ENCODE results near the gene RMRP. TPM values are rescaled to one million over a fixed set of nuclear protein-coding genes. Genes with fewer than 3 reads are reported as not detected.

Gene RMRP
- total RNA-seq, 1 donor from 2014 or later, result 14,337 TPM

DNA sequence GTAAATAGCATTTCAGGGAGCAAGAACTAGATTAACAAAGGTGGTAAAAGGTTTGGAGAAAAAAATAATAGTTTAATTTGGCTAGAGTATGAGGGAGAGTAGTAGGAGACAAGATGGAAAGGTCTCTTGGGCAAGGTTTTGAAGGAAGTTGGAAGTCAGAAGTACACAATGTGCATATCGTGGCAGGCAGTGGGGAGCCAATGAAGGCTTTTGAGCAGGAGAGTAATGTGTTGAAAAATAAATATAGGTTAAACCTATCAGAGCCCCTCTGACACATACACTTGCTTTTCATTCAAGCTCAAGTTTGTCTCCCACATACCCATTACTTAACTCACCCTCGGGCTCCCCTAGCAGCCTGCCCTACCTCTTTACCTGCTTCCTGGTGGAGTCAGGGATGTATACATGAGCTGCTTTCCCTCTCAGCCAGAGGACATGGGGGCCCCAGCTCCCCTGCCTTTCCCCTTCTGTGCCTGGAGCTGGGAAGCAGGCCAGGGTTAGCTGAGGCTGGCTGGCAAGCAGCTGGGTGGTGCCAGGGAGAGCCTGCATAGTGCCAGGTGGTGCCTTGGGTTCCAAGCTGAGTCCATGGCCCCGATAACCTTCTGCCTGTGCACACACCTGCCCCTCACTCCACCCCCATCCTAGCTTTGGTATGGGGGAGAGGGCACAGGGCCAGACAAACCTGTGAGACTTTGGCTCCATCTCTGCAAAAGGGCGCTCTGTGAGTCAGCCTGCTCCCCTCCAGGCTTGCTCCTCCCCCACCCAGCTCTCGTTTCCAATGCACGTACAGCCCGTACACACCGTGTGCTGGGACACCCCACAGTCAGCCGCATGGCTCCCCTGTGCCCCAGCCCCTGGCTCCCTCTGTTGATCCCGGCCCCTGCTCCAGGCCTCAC is 15.6 kb upstream of the RMRP start, which contains the start of gene CA9:
Gene CA9, plus strand, starts transcription at position 797 of the 893 bp plus-strand sequence. Its CDS starts 32 bp downstream, at position 829.
- no peak within 1 kb of the TSS for H3K27ac Mint-ChIP-seq (ENCODE audit: unreplicated experiment)
- no peaks in the 10 kb centered on the region for H3K9me3 Mint-ChIP-seq (ENCODE audit: unreplicated experiment)
- H3K4me3 Mint-ChIP-seq (ENCODE audit: unreplicated experiment), result no peak within 1 kb of the TSS

DNA sequence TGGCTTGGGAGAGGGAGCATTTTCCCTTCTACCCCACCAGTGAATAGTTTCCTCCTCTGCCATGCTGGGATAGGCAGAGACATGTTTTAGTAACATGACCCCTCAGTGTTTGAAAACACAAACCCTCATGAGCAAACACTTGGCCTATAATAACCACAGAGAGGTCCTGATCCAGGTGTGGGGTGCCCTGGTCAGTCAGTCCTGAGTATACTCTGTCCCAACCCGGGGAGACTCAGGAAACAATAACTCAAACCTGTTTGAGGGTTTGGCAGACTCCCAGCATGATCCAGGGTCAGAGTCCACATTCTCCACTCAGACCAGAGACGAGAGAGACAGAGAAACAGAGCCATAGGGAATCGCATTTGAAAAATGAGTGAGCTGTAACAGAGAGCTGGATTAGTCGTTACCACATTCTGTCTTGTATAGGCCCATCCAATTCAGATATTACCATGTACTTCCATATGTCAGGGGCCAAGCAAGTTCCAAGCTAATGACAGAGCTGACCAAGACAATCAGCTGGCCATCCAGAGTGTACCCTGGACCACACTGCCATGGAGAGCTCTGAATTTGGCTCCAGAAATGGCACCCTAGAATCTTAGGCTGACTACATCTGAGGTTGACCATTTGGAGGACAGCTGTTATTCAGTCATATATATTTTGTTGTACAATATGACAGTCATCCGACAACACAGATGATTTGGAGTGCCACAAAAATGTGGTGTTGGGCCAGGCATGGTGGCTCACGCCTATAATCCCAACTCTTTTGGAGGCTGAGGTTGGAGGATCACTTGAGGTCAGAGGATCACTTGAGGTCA is 11.7 kb upstream of the RMRP start:
- Mint-ChIP-seq H3K4me3 (ENCODE audit: unreplicated experiment) (no peak overlapping the region), H3K36me3 (ENCODE audit: unreplicated experiment) (no peaks in the 10 kb centered on the region), H3K9me3 (ENCODE audit: unreplicated experiment) (no peaks in the 10 kb centered on the region), H3K27me3 (ENCODE audit: unreplicated experiment) (no peaks in the 10 kb centered on the region), H3K4me1 (ENCODE audit: unreplicated experiment) (peaks cover 59% of the 10 kb centered on the region), H3K27ac (ENCODE audit: unreplicated experiment) (peak overlapping the region; percentile 92)
- TF ChIP-seq, protein P1, sequence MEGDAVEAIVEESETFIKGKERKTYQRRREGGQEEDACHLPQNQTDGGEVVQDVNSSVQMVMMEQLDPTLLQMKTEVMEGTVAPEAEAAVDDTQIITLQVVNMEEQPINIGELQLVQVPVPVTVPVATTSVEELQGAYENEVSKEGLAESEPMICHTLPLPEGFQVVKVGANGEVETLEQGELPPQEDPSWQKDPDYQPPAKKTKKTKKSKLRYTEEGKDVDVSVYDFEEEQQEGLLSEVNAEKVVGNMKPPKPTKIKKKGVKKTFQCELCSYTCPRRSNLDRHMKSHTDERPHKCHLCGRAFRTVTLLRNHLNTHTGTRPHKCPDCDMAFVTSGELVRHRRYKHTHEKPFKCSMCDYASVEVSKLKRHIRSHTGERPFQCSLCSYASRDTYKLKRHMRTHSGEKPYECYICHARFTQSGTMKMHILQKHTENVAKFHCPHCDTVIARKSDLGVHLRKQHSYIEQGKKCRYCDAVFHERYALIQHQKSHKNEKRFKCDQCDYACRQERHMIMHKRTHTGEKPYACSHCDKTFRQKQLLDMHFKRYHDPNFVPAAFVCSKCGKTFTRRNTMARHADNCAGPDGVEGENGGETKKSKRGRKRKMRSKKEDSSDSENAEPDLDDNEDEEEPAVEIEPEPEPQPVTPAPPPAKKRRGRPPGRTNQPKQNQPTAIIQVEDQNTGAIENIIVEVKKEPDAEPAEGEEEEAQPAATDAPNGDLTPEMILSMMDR (IDR thresholded peaks at IDR 0.05), result no peak
- DNase-seq (ENCODE audit: extremely low spot score, unreplicated experiment), result no peak

More for the DNA sequence above, 15.6 kb upstream of the RMRP start, which contains the start of gene CA9:
- no peak for DNase-seq (ENCODE audit: extremely low spot score, unreplicated experiment)
- TF ChIP-seq, protein P1 (IDR thresholded peaks at IDR 0.05), result no peak
- Mint-ChIP-seq H3K27me3 (ENCODE audit: unreplicated experiment) (no peaks in the 10 kb centered on the region), H3K36me3 (ENCODE audit: unreplicated experiment) (no peaks in the 10 kb centered on the region), H3K4me1 (ENCODE audit: unreplicated experiment) (peaks cover 47% of the 10 kb centered on the region)

DNA sequence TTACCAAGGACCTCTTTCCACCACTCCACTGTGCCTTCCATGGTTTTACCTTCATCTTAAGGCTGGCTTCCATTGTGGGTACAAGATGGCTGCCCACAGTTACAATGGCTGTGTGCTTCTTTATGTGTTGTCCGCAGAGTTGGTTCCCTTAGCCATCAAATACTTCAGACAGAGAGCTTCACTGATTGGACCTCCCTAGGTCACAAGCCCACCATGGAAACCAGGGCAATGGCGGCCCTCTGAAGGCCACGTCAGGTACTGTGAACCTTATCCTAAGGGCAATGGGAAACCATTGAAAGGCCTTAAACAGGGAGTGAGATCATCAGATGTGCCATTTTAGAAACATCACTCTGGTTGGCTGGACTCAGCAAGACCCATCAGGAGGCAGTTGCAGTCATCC is 10.1 kb upstream of the RMRP start:
- peak overlapping the region; percentile 92 for H3K27ac Mint-ChIP-seq (ENCODE audit: unreplicated experiment)
- DNase-seq (ENCODE audit: extremely low spot score, unreplicated experiment), result no peak
- TF ChIP-seq, protein P1 (IDR thresholded peaks at IDR 0.05), result no peak
- no peaks in the 10 kb centered on the region for H3K36me3 Mint-ChIP-seq (ENCODE audit: unreplicated experiment)
- H3K4me3 Mint-ChIP-seq (ENCODE audit: unreplicated experiment), result no peak overlapping the region
- no peaks in the 10 kb centered on the region for H3K27me3 Mint-ChIP-seq (ENCODE audit: unreplicated experiment)
- H3K4me1 Mint-ChIP-seq (ENCODE audit: unreplicated experiment), result peaks cover 56% of the 10 kb centered on the region
- H3K9me3 Mint-ChIP-seq (ENCODE audit: unreplicated experiment), result no peaks in the 10 kb centered on the region

DNA sequence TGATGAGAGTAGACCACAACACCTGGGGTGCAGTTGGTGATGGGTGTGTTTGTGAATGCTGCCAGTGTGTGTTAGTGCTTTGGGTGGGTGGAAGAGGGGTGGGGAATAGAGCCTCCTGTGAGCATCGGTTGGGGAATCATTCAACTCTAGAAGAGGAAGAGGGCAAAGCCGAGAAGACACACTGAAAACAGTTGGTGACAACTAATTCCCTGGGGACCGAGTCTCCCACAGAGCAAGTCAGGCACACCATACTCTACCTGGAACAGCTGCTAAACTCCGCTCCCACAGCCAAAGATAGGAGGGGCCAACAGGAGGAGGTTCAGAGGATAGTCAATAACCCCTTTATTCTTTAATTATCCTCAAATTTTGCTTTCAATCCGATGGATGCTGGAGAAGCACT is 8.7 kb upstream of the RMRP start:
- Mint-ChIP-seq H3K36me3 (ENCODE audit: unreplicated experiment) (no peaks in the 10 kb centered on the region), H3K27ac (ENCODE audit: unreplicated experiment) (no peak overlapping the region), H3K9me3 (ENCODE audit: unreplicated experiment) (no peaks in the 10 kb centered on the region), H3K4me3 (ENCODE audit: unreplicated experiment) (no peak overlapping the region), H3K27me3 (ENCODE audit: unreplicated experiment) (no peaks in the 10 kb centered on the region), H3K4me1 (ENCODE audit: unreplicated experiment) (peaks cover 67% of the 10 kb centered on the region)
- no peak for DNase-seq (ENCODE audit: extremely low spot score, unreplicated experiment)
- TF ChIP-seq, protein P1 (IDR thresholded peaks at IDR 0.05), result no peak

DNA sequence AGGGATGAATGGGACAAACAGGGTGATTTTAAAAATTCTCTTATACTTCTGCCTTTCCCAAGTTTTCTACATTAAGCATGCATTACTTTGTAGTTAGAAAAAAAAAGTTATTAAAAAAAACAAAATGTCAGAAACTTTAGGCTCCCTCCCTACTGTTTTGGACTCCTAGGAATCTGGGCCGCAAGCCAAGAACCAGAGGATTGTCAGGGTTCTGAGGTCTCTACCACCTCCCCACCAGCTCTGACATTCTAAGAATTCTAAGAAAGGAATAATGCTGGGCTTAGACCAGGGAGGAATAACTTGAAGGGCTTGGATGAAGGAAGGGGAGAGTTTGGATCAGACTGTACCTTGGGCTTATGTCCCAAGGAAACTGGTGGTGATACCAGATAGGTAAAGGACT is 8.2 kb upstream of the RMRP start:
- Mint-ChIP-seq H3K4me3 (ENCODE audit: unreplicated experiment) (peak overlapping the region; percentile 57), H3K36me3 (ENCODE audit: unreplicated experiment) (no peaks in the 10 kb centered on the region), H3K4me1 (ENCODE audit: unreplicated experiment) (peaks cover 70% of the 10 kb centered on the region), H3K27ac (ENCODE audit: unreplicated experiment) (peak overlapping the region; percentile 56), H3K9me3 (ENCODE audit: unreplicated experiment) (no peaks in the 10 kb centered on the region), H3K27me3 (ENCODE audit: unreplicated experiment) (no peaks in the 10 kb centered on the region)
- no peak for DNase-seq (ENCODE audit: extremely low spot score, unreplicated experiment)
- TF ChIP-seq, protein P1 (IDR thresholded peaks at IDR 0.05), result no peak
